LNCaP clone FGC (cell line): ENCODE data around the gene DNAH1.

ENCODE experiments used
- DNase-seq: peaks from one replicate; pipeline ENCODE4 v3.0.0-alpha.2; 2011; ENCODE audit warnings: low read depth
- H3K4me3 ChIP-seq: 2 replicates; pipeline ENCODE4 v1.5.1; 2011; ENCODE audit warnings: mild to moderate bottlenecking, low read depth, low read length, control low read depth
- TF ChIP-seq, protein P1 (sequence below): IDR thresholded peaks from 2 replicates; pipeline ENCODE4 v1.5.1; 2012; ENCODE audit warnings: mild to moderate bottlenecking; ENCODE audit not compliant: control insufficient read depth, insufficient read depth; ENCODE audit errors: extremely low read depth

The DNAH1 gene

DNA sequence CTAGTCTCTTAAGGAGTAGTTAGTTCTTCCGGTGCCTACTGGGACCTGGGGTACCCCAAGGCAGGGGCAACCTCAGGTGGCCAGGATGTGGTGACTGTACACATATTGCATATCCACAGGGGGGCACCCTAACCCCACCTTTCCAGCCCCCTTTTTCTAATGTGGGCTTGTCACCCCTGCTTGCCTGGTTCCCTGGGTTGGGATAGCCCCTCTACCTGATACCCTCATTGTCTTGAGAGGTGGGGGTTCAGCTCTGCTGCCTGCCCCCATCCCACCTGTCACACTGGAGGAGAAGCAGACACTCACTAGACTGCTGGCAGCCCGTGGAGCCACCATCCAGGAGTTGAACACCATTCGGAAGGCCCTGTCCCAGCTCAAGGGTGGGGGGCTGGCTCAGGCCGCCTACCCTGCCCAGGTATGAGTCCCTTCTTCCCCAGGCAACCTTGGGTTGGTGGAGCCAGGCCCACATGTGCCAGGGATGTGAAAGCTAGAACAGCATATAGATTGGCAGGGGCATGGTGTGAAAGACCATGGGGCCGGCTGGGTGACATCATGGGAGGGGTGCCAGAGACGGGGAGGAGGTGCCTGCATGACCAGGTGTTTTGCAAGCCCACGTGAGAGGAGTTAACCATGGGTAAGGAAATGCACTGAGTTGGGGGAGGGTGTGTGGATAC is 24.5 kb upstream of the DNAH1 start:
- TF ChIP-seq, protein P1, sequence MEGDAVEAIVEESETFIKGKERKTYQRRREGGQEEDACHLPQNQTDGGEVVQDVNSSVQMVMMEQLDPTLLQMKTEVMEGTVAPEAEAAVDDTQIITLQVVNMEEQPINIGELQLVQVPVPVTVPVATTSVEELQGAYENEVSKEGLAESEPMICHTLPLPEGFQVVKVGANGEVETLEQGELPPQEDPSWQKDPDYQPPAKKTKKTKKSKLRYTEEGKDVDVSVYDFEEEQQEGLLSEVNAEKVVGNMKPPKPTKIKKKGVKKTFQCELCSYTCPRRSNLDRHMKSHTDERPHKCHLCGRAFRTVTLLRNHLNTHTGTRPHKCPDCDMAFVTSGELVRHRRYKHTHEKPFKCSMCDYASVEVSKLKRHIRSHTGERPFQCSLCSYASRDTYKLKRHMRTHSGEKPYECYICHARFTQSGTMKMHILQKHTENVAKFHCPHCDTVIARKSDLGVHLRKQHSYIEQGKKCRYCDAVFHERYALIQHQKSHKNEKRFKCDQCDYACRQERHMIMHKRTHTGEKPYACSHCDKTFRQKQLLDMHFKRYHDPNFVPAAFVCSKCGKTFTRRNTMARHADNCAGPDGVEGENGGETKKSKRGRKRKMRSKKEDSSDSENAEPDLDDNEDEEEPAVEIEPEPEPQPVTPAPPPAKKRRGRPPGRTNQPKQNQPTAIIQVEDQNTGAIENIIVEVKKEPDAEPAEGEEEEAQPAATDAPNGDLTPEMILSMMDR, result peak; percentile 70
- DNase-seq, result no peak
- H3K4me3 ChIP-seq, result no peak overlapping the region

DNA sequence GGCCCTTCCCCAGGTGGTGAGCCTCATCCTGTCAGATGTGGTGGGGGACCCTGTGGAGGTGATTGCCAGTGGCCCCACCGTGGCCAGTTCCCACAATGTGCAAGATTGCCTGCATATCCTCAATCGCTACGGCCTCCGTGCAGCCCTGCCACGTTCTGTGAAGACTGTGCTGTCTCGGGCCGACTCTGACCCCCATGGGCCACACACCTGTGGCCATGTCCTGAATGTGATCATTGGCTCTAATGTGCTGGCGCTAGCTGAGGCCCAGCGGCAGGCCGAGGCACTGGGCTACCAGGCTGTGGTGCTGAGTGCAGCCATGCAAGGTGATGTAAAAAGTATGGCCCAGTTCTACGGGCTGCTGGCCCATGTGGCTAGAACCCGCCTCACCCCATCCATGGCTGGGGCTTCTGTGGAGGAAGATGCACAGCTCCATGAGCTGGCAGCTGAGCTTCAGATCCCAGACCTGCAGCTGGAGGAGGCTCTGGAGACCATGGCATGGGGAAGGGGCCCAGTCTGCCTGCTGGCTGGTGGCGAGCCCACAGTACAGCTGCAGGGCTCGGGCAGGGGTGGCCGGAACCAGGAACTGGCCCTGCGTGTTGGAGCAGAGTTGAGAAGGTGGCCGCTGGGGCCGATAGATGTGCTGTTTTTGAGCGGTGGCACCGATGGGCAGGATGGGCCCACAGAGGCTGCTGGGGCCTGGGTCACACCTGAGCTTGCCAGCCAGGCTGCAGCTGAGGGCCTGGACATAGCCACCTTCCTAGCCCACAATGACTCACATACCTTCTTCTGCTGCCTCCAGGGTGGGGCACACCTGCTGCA is 23.7 kb upstream of the DNAH1 start:
- H3K4me3 ChIP-seq, result no peak overlapping the region
- no peak for DNase-seq
- TF ChIP-seq, protein P1, result no peak

DNA sequence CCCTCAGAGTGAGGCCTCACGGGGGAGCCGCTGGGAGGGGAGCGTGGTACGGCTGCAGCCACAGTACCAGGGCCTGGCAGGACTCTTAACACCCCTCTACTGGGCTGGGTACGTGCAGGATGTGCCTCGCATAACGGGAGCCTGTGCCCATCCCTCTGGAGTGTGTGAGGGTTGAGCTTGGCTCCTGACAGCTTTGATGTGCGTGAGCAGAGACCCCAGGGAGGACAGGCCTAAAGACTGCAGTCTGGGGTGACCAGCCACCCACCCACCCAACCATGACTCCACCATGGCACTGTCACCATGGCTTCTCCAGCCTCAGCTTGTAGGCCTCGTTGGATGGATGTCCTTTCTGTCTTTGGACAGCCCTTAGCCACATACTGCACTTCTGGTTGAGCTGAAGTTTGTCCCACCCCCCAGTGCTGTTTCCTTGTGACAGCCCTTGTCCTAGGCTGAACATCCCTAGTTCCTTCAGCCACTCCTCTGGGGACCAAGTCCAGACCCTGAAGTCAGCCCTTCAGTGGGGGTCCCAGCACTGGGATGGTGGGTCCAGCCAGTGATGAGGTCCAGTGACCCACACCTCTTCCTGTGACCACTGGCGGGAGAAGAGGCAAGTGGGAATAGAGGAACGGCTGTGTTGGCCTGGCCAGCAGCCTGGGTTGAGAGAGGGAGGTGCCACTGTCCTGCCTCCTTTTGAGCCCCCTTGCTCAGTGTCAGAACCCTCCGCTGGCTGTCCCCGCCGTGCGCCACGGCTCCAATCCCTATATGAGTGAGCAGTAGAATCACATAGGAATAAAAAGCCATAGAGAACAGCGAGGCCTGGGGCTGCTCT is 22.4 kb upstream of the DNAH1 start:
- H3K4me3 ChIP-seq, result no peak overlapping the region
- TF ChIP-seq, protein P1, result no peak
- no peak for DNase-seq

DNA sequence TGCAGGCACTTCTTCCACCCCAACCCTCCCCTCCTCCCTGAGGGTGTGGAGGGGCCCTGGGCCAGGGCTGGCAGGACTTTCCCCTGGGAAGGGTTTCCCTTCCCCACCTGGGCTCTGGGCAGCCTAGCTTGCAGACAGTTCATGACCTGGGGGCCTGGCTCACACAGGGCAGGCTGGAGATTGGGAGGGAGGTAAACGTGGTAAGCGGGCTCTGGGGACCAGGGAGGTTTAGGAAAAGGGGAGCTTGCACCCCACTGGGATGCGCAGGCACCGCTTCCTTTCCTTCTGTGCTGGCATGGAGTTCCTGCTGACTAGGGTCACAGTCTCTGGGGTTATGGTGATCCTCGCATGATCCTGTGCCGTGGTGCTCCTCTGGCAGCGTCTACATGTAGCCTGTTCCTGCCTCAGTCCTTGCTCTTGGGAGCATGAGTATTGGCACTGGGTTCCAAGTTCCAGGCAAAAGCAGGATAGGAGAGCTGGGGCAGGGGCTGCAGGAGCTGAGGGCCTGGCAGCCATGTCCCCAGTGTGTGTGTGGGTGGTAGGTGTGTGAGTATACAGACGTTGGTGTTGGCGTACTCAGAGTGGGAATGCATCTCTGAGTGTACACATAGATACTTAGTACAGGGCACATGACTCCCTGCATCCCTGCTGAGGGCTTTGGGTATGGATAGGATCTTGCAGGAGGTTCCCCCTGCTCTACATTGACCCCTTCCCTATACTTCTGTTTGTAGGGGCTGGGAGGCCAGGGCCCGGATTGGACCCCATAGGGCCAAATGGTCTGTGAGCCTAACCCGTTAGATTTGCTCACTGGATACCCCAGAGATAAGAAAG is 21.6 kb upstream of the DNAH1 start:
- TF ChIP-seq, protein P1, result no peak
- no peak overlapping the region for H3K4me3 ChIP-seq
- no peak for DNase-seq

DNA sequence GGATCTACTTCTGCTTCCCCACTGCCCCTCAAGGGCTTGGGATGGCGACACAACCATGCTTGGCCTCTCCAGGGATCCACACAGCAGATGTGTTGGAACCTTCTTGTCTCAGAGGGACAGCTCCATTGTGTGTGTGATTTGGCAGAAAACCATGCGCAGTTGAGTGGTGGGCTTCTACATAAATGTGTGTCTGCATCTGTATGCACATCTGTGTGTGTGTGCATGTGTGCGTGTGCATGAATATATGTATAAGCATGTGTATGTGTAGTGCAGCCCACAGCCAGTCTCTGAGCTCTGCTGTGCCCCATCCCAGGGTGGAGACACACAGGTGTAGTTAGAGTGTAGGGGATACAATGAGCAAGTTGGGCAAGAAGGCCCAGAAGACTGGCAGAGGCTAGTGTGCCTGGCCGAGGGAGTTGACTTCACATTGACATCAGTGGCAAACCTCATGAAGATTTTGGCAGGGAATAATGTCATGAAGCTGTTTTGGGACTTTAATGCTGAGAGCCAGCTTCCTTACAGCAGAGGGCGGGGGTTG is 20.4 kb upstream of the DNAH1 start:
- no peak overlapping the region for H3K4me3 ChIP-seq
- TF ChIP-seq, protein P1, result no peak
- no peak for DNase-seq
